ENCODE results near the gene MPND.

MPND gene

GRCh38 chr19:4343370-4344307 lies at the start of gene MPND:
TSS of gene MPND (plus strand) at chr19:4343562. CDS start at chr19:4343594, 32 bp downstream.
- in situ Hi-C loops (cut with MboI; ENCODE audit: low sequenced_read_pairs), result no loop called here

DNA sequence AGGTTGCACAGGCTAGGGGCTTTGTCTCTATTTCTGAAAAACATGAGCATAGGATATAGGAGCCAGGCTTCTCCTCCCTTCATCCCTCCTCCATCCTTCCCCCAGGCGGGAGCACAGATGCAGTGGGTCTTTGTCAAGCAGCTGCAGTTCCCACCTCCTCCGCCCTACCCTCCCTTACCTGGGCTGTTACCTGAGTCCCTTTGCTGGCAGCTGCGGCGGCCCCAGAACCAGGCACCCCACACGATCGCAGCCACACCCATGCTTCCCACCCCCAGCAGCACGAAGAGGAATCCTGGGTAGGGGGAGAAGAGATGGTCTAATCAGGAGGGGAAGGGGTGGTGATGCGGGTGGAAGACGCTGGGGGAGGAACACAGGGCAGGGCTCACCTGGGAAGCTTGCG lies 49.0 kb upstream of the MPND start:
- in situ Hi-C loops (cut with MboI; ENCODE audit: low sequenced_read_pairs), result no loop called here

DNA sequence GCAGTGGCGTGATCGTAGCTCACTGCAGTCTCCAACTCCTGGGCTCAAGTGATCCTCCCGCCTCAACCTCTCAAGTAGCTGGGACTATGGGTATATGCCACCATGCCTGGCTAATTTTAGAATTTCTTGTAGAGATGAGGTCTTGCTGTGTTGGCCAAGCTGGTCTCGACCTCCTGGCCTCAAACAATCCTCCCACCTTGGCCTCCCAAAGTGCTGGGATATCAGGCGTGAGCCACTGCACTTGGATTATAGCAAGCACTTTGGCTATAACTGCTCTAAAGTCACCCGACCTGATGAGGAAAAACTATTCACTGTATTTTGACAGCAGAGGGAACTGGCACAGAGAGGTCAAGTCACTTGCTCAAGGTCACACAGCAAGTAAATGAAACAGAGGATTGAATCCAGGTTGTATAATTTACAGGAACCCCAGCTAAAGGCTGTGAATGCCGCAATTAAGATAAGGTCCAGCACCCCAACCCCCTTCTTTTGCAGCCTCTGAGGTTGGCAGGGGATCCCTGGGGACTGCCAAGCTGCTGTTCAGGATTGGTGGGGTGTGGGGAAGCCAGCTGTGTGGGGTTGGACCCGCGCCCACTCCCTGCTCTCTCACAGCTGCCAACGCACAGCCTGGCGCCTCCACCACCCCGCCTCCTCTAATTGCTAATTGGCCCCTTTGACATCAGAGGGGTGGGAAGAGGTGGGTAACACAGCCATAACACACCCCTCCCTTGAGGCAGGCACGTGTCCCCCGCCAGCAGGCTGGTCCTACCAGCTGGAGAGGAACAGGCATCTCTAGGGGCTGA lies 47.2 kb upstream of the MPND start:
- in situ Hi-C loops (cut with MboI; ENCODE audit: low sequenced_read_pairs), result no loop called here

- in situ Hi-C loops (cut with MboI; ENCODE audit: low sequenced_read_pairs), result no loop called here
Observed at GRCh38 chr19:4297901-4298809, 45.2 kb upstream of the MPND start.

GRCh38 chr19:4298810-4299550 lies 44.4 kb upstream of the MPND start:
- in situ Hi-C loops (cut with MboI; ENCODE audit: low sequenced_read_pairs), result no loop called here

DNA sequence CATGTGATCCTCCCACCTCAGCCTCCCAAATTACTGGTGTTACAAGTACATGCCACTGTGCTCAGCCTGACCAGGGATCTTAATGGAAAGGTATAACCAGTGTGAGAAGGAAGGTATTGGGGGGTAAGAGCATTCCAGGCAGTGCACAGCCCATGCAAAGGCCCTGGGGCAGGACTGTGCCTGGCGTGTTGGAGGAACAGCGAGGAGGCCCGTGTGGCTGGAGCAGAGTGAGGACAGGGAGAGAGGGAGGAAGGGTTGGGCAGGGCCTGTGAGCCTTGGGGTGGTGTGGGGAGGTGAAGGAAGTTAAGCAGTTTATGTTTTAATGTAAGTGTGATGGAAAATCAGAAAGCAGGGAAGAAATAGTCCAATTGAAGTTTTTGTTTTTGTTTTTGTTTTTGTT lies 42.8 kb upstream of the MPND start:
- in situ Hi-C loops (cut with MboI; ENCODE audit: low sequenced_read_pairs), result no loop called here

GRCh38 chr19:4301590-4302242 lies 41.6 kb upstream of the MPND start:
- in situ Hi-C loops (cut with MboI; ENCODE audit: low sequenced_read_pairs), result no loop called here

- in situ Hi-C loops (cut with MboI; ENCODE audit: low sequenced_read_pairs), result no loop called here
Observed at GRCh38 chr19:4302243-4302640, 41.1 kb upstream of the MPND start, which contains the start of gene TMIGD2. TSS of gene TMIGD2 (minus strand) at chr19:4302389. CDS start at chr19:4302385, 4 bp downstream.

- in situ Hi-C loops (cut with MboI; ENCODE audit: low sequenced_read_pairs), result no loop called here
Observed at GRCh38 chr19:4303819-4304537, 39.4 kb upstream of the MPND start.

GRCh38 chr19:4304538-4305256 lies 38.7 kb upstream of the MPND start, which contains the start of gene FSD1:
TSS of gene FSD1 (plus strand) at chr19:4304598. CDS start at chr19:4304747, 149 bp downstream.
- in situ Hi-C loops (cut with MboI; ENCODE audit: low sequenced_read_pairs), result no loop called here

GRCh38 chr19:4305257-4305612 lies 38.1 kb upstream of the MPND start:
- in situ Hi-C loops (cut with MboI; ENCODE audit: low sequenced_read_pairs), result no loop called here

GRCh38 chr19:4305659-4306058 lies 37.7 kb upstream of the MPND start:
- in situ Hi-C loops (cut with MboI; ENCODE audit: low sequenced_read_pairs), result no loop called here

GRCh38 chr19:4310247-4311121 lies 32.9 kb upstream of the MPND start:
- in situ Hi-C loops (cut with MboI; ENCODE audit: low sequenced_read_pairs), result no loop called here

- in situ Hi-C loops (cut with MboI; ENCODE audit: low sequenced_read_pairs), result no loop called here
Observed at GRCh38 chr19:4313847-4314490, 29.4 kb upstream of the MPND start.

DNA sequence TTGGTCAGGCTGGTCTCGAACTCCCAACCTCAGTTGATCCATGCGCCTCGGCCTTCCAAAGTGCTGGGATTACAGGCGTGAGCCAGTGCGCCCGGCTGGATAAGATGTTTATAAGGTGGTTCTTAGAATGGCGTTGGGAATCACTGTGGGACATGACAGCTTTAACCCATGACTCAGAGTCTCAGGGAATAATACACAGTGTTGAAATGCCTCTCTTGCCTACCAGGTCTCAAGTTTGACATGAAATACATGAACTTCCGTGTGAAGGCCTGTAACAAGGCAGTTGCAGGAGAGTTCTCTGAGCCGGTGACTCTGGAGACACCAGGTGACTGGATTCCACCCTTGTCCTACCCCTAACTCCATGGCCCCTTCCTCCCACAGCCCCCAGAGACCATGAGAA lies 26.4 kb upstream of the MPND start:
- in situ Hi-C loops (cut with MboI; ENCODE audit: low sequenced_read_pairs), result no loop called here

DNA sequence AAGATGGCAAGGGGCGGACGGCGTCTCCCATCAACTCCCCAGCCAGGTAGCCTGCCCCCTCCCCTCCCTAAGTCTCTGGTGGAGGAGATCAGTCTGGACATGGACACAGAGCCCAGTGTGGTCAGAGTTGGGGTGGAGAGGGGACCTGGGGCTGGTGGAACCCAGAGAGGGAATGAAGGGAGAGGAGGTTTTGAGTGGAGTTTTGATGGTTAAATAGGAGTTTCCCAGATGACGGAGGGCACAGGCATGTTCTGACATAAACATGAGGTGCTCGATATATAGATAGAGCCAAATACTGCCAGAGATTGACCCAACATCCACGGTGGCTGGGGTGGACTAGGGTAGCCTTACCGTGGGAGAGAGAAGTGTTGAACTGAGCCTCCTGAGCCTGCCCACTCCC lies 24.9 kb upstream of the MPND start:
- in situ Hi-C loops (cut with MboI; ENCODE audit: low sequenced_read_pairs), result no loop called here

Data from HL-60/S4 treated with phorbol 12-myristate 13-acetate at 8.2 ng/mL for 4 days and 3 days (cell line).